Fibroblast of lung (primary cell): ENCODE data around the gene TPBG.

ENCODE experiments used
- EZH2 ChIP-seq: IDR thresholded peaks from 2 replicates; pipeline ENCODE4 v1.5.1; 2012; ENCODE audit warnings: low read length, control low read depth, mild to moderate bottlenecking; ENCODE audit errors: missing control alignments
- TF ChIP-seq, protein P1 (sequence below), 2 donors: IDR thresholded peaks in 1 of 2; conservative IDR thresholded peaks in 1 of 2; 1 replicate in 1 of 2; 2 replicates in 1 of 2; pipeline ENCODE4 v1.5.1; 2011 to 2012; ENCODE audit warnings: low read length in 2 of 2, control low read depth in 1 of 2, inconsistent platforms in 1 of 2, low read depth in 1 of 2, mild to moderate bottlenecking in 1 of 2

- TF ChIP-seq, protein P1, sequence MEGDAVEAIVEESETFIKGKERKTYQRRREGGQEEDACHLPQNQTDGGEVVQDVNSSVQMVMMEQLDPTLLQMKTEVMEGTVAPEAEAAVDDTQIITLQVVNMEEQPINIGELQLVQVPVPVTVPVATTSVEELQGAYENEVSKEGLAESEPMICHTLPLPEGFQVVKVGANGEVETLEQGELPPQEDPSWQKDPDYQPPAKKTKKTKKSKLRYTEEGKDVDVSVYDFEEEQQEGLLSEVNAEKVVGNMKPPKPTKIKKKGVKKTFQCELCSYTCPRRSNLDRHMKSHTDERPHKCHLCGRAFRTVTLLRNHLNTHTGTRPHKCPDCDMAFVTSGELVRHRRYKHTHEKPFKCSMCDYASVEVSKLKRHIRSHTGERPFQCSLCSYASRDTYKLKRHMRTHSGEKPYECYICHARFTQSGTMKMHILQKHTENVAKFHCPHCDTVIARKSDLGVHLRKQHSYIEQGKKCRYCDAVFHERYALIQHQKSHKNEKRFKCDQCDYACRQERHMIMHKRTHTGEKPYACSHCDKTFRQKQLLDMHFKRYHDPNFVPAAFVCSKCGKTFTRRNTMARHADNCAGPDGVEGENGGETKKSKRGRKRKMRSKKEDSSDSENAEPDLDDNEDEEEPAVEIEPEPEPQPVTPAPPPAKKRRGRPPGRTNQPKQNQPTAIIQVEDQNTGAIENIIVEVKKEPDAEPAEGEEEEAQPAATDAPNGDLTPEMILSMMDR (conservative IDR thresholded peaks at IDR 0.05 in 1 of 2, IDR thresholded peaks at IDR 0.05 in 1 of 2; ENCODE audit: low read depth in 1 of 2, low read length in 2 of 2) = no peak
- no peak for TF ChIP-seq EZH2
These were observed 1.5 kb upstream of the TPBG start for GRCh38 chr6:82362144-82362543.
